OCI-LY3 (cell line): ENCODE data around the gene PXK.

Experiments used
- H2AFZ ChIP-seq: fragments of 200-600, 300-600 bp; shearing (Covaris generic); 2 replicates; pipeline ENCODE4 v1.6.0; 2014; ENCODE audit warnings: antibody characterized with exemption, low read depth, low read length
- H3K27ac ChIP-seq: fragments of 200-600, 300-600 bp; sonication (generic); 2 replicates; pipeline ENCODE4 v1.5.1; 2014; ENCODE audit warnings: mild to moderate bottlenecking, low read length, moderate library complexity, mixed read lengths
- H3K27me3 ChIP-seq: fragments of 200-600, 300-600 bp; sonication (generic); 2 replicates; pipeline ENCODE4 v1.6.1; 2014; ENCODE audit warnings: low read depth, low read length, mixed read lengths
- H3K36me3 ChIP-seq: fragments of 200-600, 300-600 bp; sonication (generic); replicated peaks from 2 replicates; pipeline ENCODE3; 2014; ENCODE audit warnings: low read depth, low read length, mixed read lengths
- H3K4me1 ChIP-seq: fragments of 300-600, 200-600 bp; sonication (generic); 2 replicates; pipeline ENCODE4 v1.6.1; 2014; ENCODE audit warnings: low read length, mixed read lengths
- H3K4me2 ChIP-seq: fragments of 200-600, 300-600 bp; sonication (generic); 2 replicates; pipeline ENCODE4 v1.6.1; 2014; ENCODE audit warnings: low read length, mixed read lengths
- H3K4me3 ChIP-seq: fragments of 300-600, 200-600 bp; sonication (generic); 2 replicates; pipeline ENCODE4 v1.5.1; 2014; ENCODE audit warnings: antibody characterized with exemption, mild to moderate bottlenecking, low read length, moderate library complexity
- H3K79me2 ChIP-seq: fragments of 300-600, 200-600 bp; shearing (Covaris generic); 2 replicates; pipeline ENCODE4 v1.6.1; 2014; ENCODE audit warnings: mild to moderate bottlenecking, low read length, mixed read lengths
- H3K9ac ChIP-seq: fragments of 300-600, 200-600 bp; shearing (Covaris generic); 2 replicates; pipeline ENCODE4 v1.6.0; 2014; ENCODE audit warnings: mild to moderate bottlenecking, low read length, moderate library complexity
- H3K9me3 ChIP-seq: fragments of 200-600, 300-600 bp; shearing (Covaris generic); 2 replicates; pipeline ENCODE4 v1.6.1; 2014; ENCODE audit warnings: low read length, mixed read lengths; ENCODE audit not compliant: insufficient read depth
- H4K20me1 ChIP-seq: fragments of 200-600, 300-600 bp; sonication (generic); 2 replicates; pipeline ENCODE4 v1.6.1; 2016; ENCODE audit warnings: low read length, mixed read lengths; ENCODE audit not compliant: insufficient read depth
- EZH2phosphoT487 ChIP-seq: fragments of 200-600 bp; shearing (Covaris generic); IDR thresholded peaks from 2 replicates; pipeline ENCODE4 v1.6.1; 2018; ENCODE audit warnings: antibody characterized with exemption, mixed run types, low read depth
- TF ChIP-seq, protein P1 (sequence below): fragments of 200-600, 300-600 bp; sonication (generic); IDR thresholded peaks from 2 replicates; pipeline ENCODE4 v1.5.1; 2014; ENCODE audit warnings: antibody characterized with exemption, low read length, low read depth

PXK gene

DNA sequence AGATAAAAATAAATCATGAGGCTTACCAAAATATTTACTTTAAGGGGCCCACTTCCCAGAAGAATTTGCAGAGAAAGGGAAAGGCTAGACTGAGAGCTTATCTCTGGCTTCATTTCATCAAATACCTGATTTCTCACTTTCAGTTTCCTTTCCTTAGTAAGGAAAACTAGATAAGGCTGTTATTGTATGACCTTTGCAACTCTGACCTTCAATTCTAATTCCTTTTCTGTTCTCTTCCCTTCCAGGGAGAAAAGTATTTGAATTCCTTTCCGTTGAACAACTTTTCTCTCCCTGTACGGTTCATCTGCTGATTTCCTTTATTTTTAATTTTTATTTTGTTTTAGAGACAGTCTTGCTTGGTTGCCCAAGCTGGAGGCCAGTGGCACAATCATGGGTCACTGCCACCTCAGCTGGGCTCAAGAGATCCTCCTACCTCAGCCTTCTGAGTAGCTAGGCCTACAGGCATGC, 7.1 kb upstream of the PXK start:
- H3K4me2 ChIP-seq = no peak overlapping the region
- H3K4me1 ChIP-seq = no peaks in the 10 kb centered on the region
- no peaks in the 10 kb centered on the region for H3K79me2 ChIP-seq
- H3K27ac ChIP-seq = no peak overlapping the region
- H3K9me3 ChIP-seq = no peaks in the 10 kb centered on the region
- H3K4me3 ChIP-seq = no peak overlapping the region
- TF ChIP-seq, protein P1, sequence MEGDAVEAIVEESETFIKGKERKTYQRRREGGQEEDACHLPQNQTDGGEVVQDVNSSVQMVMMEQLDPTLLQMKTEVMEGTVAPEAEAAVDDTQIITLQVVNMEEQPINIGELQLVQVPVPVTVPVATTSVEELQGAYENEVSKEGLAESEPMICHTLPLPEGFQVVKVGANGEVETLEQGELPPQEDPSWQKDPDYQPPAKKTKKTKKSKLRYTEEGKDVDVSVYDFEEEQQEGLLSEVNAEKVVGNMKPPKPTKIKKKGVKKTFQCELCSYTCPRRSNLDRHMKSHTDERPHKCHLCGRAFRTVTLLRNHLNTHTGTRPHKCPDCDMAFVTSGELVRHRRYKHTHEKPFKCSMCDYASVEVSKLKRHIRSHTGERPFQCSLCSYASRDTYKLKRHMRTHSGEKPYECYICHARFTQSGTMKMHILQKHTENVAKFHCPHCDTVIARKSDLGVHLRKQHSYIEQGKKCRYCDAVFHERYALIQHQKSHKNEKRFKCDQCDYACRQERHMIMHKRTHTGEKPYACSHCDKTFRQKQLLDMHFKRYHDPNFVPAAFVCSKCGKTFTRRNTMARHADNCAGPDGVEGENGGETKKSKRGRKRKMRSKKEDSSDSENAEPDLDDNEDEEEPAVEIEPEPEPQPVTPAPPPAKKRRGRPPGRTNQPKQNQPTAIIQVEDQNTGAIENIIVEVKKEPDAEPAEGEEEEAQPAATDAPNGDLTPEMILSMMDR = no peak
- TF ChIP-seq EZH2phosphoT487 = no peak
- H3K9ac ChIP-seq = no peak overlapping the region
- no peaks in the 10 kb centered on the region for H3K27me3 ChIP-seq
- H4K20me1 ChIP-seq = no peaks in the 10 kb centered on the region
- H2AFZ ChIP-seq = no peak overlapping the region
- H3K36me3 ChIP-seq = peaks cover 7% of the 10 kb centered on the region

DNA sequence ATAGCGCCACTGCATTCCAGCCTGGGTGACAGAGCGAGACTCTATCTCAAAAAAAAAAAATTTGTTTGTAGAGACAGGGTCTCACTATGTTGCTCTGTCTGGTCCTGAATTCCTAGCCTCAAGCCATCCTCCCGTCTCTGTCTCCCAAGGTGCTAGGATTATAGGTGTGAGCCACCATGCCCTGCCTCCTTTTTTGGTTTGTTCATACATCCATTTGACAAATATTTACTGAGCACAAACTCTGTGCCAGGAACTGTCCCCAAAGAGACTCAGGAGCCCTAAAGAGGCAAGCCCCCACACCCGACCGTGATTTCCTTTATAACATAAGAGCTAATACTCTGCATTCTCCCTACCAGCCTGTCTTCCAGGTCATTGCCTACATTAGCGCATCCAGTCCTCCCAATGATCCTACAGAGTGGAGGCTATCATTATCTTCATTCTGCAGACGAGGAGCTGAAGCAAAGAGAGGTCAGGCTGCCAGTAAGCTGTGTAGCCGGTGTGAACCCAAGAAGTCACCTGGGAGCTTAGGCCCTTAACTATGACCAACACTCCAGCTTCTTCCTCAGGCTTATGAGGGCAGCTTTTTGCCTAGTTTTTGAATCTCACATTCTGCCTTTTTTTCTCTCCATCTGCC, 6.3 kb upstream of the PXK start:
- peaks cover 4% of the 10 kb centered on the region for H3K36me3 ChIP-seq
- no peaks in the 10 kb centered on the region for H3K79me2 ChIP-seq
- no peaks in the 10 kb centered on the region for H3K4me1 ChIP-seq
- H3K27ac ChIP-seq = no peak overlapping the region
- TF ChIP-seq, protein P1 = no peak
- no peak for TF ChIP-seq EZH2phosphoT487
- no peaks in the 10 kb centered on the region for H4K20me1 ChIP-seq
- no peaks in the 10 kb centered on the region for H3K9me3 ChIP-seq
- H3K9ac ChIP-seq = no peak overlapping the region
- no peak overlapping the region for H2AFZ ChIP-seq
- no peak overlapping the region for H3K4me3 ChIP-seq
- no peaks in the 10 kb centered on the region for H3K27me3 ChIP-seq
- no peak overlapping the region for H3K4me2 ChIP-seq

DNA sequence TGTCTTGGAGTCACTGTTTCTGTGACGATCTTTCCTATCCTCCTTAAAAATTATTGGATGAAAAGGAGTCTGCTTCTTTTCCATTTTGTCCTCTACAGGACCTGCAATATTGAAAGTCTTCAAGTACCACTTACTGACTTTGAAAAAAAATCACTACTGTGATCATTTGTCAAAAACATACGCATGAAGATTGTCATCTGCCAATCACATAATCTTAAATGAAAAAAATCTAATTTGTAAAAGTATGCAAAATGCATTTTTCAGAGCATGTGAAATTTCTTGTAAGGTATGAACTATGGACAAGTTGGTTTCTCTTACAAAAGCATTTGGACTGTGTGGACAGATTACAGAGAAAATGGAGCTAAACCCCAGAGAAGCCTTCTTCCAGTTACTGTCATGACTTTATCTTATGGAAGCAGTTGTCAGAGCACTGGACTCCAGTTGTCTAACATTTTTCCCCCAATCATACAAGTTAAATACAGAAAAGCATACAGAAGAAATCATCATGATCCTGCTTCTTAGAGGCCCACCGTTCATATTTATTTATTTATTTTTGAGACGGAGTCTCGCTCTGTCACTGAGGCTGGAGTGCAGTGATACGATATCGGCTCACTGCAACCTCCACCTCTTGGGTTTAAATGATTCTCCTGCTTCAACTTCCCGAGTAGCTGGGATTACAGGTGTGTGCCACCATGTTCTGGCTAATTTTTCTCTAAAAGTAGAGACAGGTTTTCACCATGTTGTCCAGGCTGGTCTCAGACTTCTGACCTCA, 3.4 kb upstream of the PXK start:
- H3K27ac ChIP-seq = no peak overlapping the region
- no peak overlapping the region for H3K4me3 ChIP-seq
- H2AFZ ChIP-seq = no peak overlapping the region
- peaks cover 10% of the 10 kb centered on the region; the same call in 1 of the 2 replicates for H3K79me2 ChIP-seq
- peaks cover 13% of the 10 kb centered on the region for H3K4me1 ChIP-seq
- no peak overlapping the region for H3K4me2 ChIP-seq
- no peak overlapping the region for H3K9ac ChIP-seq
- H4K20me1 ChIP-seq = no peaks in the 10 kb centered on the region
- TF ChIP-seq EZH2phosphoT487 = no peak
- TF ChIP-seq, protein P1 = no peak
- no peaks in the 10 kb centered on the region for H3K27me3 ChIP-seq
- H3K36me3 ChIP-seq = no peaks in the 10 kb centered on the region
- H3K9me3 ChIP-seq = no peaks in the 10 kb centered on the region

DNA sequence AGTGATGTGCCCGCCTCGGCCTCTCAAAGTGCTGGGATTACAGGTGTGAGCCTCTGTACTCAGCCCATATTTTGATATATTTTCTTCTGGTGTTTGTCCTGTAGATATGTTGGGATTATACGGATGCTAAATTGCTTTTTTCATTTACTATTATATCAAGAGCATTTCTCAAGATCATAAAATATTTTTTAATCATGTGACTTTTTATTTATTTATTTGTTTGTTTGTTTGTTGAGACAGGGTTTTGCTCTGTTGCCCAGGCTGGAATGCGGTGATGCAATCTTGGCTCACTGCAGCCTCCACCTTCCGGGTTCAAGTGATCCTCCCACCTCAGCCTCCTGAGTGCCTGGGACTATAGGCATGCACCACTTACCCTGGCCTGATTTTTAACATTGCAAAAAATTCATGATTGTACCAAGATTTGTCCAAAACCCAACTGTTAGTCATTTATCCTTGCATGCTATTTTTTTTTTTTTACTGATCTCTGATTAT, 2.7 kb upstream of the PXK start:
- no peaks in the 10 kb centered on the region for H4K20me1 ChIP-seq
- H3K4me3 ChIP-seq = no peak overlapping the region
- H3K4me2 ChIP-seq = no peak overlapping the region
- no peaks in the 10 kb centered on the region for H3K36me3 ChIP-seq
- peaks cover 13% of the 10 kb centered on the region for H3K4me1 ChIP-seq
- H3K27me3 ChIP-seq = no peaks in the 10 kb centered on the region
- no peak overlapping the region for H3K9ac ChIP-seq
- no peak overlapping the region for H2AFZ ChIP-seq
- TF ChIP-seq, protein P1 = no peak
- no peak for TF ChIP-seq EZH2phosphoT487
- no peaks in the 10 kb centered on the region for H3K9me3 ChIP-seq
- no peak overlapping the region for H3K27ac ChIP-seq
- H3K79me2 ChIP-seq = peaks cover 10% of the 10 kb centered on the region; the same call in 1 of the 2 replicates
